GM23338 (cell line): ENCODE data around the gene PTPRN2.

ENCODE experiments used
- CTCF ChIP-seq, 2 experiments: fragments of 200-600 bp in 1 of 2; sonication (generic) in 1 of 2; conservative IDR thresholded peaks; 2 replicates each; pipeline versions ENCODE4 v1.5.1 to v1.6.1; 2016 to 2017; ENCODE audit warnings: antibody characterized with exemption in 2 of 2, low read depth in 2 of 2, mild to moderate bottlenecking in 2 of 2, moderate library complexity in 1 of 2
- EZH2 ChIP-seq: fragments of 200-600 bp; sonication (generic); IDR thresholded peaks from one replicate; pipeline ENCODE4 v1.8.0; 2017; ENCODE audit warnings: antibody characterized with exemption, mild to moderate bottlenecking, low read depth; ENCODE audit not compliant: unreplicated experiment

GRCh38 chr7:158129037-158130022, 458.3 kb downstream of the PTPRN2 start:
- TF ChIP-seq CTCF (conservative IDR thresholded peaks at IDR 0.05; ENCODE audit: low read depth in 2 of 2) = no peak
- no peak for TF ChIP-seq EZH2
